Hepatocyte (in vitro differentiated cells): Measurements from ENCODE around the gene MANBA. TPM values are rescaled to one million over a fixed set of nuclear protein-coding genes. Genes with fewer than 3 reads are reported as not detected.
"Not testable (repeated sequence)": the region's sequence is repeated elsewhere in the genome, so short reads cannot be mapped to it uniquely, and the experiment has no call there.

ENCODE experiments used
- DNase-seq: peaks from one replicate; pipeline ENCODE4 v3.0.0-alpha.2; 2016; ENCODE audit warnings: low spot score
- H2AFZ ChIP-seq: fragments of 200-600 bp; sonication (generic); 2 replicates; pipeline ENCODE4 v1.6.0; 2016; ENCODE audit warnings: antibody characterized with exemption, mild to moderate bottlenecking
- H3K27ac ChIP-seq: fragments of 200-600 bp; sonication (generic); 2 replicates; pipeline ENCODE4 v1.5.1; 2016; ENCODE audit warnings: mild to moderate bottlenecking
- H3K27me3 ChIP-seq: fragments of 200-600 bp; sonication (generic); 2 replicates; pipeline ENCODE4 v1.6.1; 2016
- H3K36me3 ChIP-seq: fragments of 200-600 bp; sonication (generic); replicated peaks from 2 replicates; pipeline ENCODE4 v1.5.1; 2016; ENCODE audit warnings: low read depth; ENCODE audit not compliant: insufficient read depth
- H3K4me1 ChIP-seq: fragments of 200-600 bp; sonication (generic); 2 replicates; pipeline ENCODE4 v1.5.1; 2016; ENCODE audit warnings: mild to moderate bottlenecking, moderate library complexity; ENCODE audit not compliant: insufficient read depth
- H3K4me2 ChIP-seq: fragments of 200-600 bp; sonication (generic); 2 replicates; pipeline ENCODE4 v1.6.0; 2016
- H3K4me3 ChIP-seq: fragments of 200-600 bp; sonication (generic); 2 replicates; pipeline ENCODE4 v1.5.1; 2016; ENCODE audit warnings: mild to moderate bottlenecking
- H3K79me2 ChIP-seq: fragments of 200-600 bp; sonication (generic); 2 replicates; pipeline ENCODE4 v1.6.0; 2017; ENCODE audit warnings: mild to moderate bottlenecking
- H3K9me2 ChIP-seq: fragments of 200-600 bp; sonication (generic); replicated peaks from 2 replicates; pipeline ENCODE4 v1.6.0; 2017; ENCODE audit warnings: mild to moderate bottlenecking; ENCODE audit not compliant: insufficient read depth
- H3K9me3 ChIP-seq: fragments of 200-600 bp; sonication (generic); 2 replicates; pipeline ENCODE4 v1.5.1; 2016; ENCODE audit warnings: low read depth, mild to moderate bottlenecking
- H4K20me1 ChIP-seq: fragments of 200-600 bp; sonication (generic); 2 replicates; pipeline ENCODE4 v1.6.0; 2016; ENCODE audit warnings: mild to moderate bottlenecking; ENCODE audit not compliant: insufficient read depth, poor library complexity, severe bottlenecking
- CTCF ChIP-seq: fragments of 200-600 bp; sonication (generic); IDR thresholded peaks from 2 replicates; pipeline ENCODE4 v1.5.1; 2016; ENCODE audit warnings: antibody characterized with exemption, mild to moderate bottlenecking; ENCODE audit not compliant: poor library complexity
- EZH2 ChIP-seq: fragments of 200-600 bp; sonication (generic); IDR thresholded peaks from 2 replicates; pipeline ENCODE4 v1.6.1; 2016; ENCODE audit warnings: antibody characterized with exemption, mild to moderate bottlenecking, borderline replicate concordance
- EZH2phosphoT487 ChIP-seq: fragments of 200-600 bp; sonication (generic); IDR thresholded peaks from one replicate; pipeline ENCODE4 v1.6.1; 2018; ENCODE audit warnings: antibody characterized with exemption, mild to moderate bottlenecking, low read depth, moderate library complexity; ENCODE audit not compliant: unreplicated experiment, severe bottlenecking
- WGBS: methylation state at CpG from one replicate; pipeline ENCODE4 v1.1.6; 2016; ENCODE audit warnings: low lambda C conversion rate; ENCODE audit errors: missing lambda C conversion rate; 5-methylcytosine and 5-hydroxymethylcytosine counted together
- polyA plus RNA-seq: library from polyadenylated mRNA; unstranded; fragments of >200 nt; fragmentation: Nextera tagmentation; extraction: Ambion mirVana; gene quantifications from 2 replicates; pipeline ENCODE4 v1.2.1, GENCODE V29; 2016
- total RNA-seq: library from RNA; depleted of rRNA; stranded (reverse); fragments of >200 nt; gene quantifications from 2 replicates; pipeline ENCODE4 v1.2.3, GENCODE V29; 2014

MANBA gene
- total and polyA plus RNA-seq, 2 experiments from 2014 or later, result 52.0 to 98.1 TPM

DNA sequence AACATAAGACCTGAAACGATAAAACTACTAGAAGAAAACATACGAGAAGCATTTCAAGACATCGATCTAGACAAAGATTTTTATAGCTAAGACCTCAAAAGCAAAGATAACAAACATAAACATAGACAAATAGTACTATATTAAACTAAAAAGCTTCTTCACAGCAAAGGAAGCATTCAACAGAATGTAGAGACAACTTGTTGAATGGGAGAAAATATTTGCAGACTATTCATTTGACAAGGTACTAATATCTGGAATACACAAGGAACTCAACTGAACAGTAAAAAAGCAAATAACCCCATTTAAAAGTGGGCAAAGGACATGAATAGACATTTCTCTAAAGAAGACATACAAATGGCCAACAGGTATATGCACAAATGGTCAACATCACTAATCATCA is 49.8 kb downstream of the MANBA start:
- H3K79me2 ChIP-seq, result peaks cover 43% of the 10 kb centered on the region
- H3K4me2 ChIP-seq, result no peak overlapping the region
- 54% methylated on average over 3 of the region's 3 CpGs for WGBS
- no peaks in the 10 kb centered on the region for H3K27me3 ChIP-seq
- H3K9me2 ChIP-seq, result no peaks in the 10 kb centered on the region
- no peak overlapping the region for H2AFZ ChIP-seq
- no peak overlapping the region for H3K4me3 ChIP-seq
- no peak for DNase-seq
- peaks cover 7% of the 10 kb centered on the region for H3K4me1 ChIP-seq
- no peaks in the 10 kb centered on the region for H4K20me1 ChIP-seq
- no peaks in the 10 kb centered on the region for H3K36me3 ChIP-seq
- no peak overlapping the region for H3K27ac ChIP-seq
- no peaks in the 10 kb centered on the region for H3K9me3 ChIP-seq
- TF ChIP-seq CTCF, result no peak
- TF ChIP-seq EZH2phosphoT487, result no peak
- no peak for TF ChIP-seq EZH2

- not testable (repeated sequence) for H3K27ac ChIP-seq, H3K4me1 ChIP-seq, H3K4me3 ChIP-seq, H3K27me3 ChIP-seq, H3K4me2 ChIP-seq, H3K9me3 ChIP-seq, DNase-seq, H2AFZ ChIP-seq, H3K36me3 ChIP-seq, H4K20me1 ChIP-seq, H3K9me2 ChIP-seq
- WGBS, result 100% methylated on average over 1 of the region's 1 CpG
- H3K79me2 ChIP-seq, result peaks cover 46% of the 10 kb centered on the region
Observed at GRCh38 chr4:102709060-102709459, 51.7 kb downstream of the MANBA start.

DNA sequence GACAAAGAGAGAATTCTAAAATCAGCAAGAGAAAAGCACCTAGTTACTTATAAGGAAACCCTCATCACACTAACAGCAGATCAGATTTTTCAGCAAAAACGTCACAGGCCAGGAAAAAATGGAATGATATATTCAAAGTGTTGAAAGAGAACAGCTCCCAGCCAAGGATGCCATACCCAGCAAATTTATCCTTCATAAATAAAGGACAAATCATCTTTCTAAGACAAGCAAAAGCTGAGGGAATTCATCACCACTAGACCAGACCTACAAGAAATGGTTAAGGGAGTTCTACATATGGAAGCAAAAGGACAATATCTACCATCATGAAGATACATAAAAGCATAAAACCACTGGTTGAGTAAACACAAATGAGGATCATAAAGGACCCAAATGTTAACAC is 53.6 kb downstream of the MANBA start:
- H4K20me1 ChIP-seq, result no peaks in the 10 kb centered on the region
- H3K36me3 ChIP-seq, result no peaks in the 10 kb centered on the region
- TF ChIP-seq CTCF (no peak), EZH2 (no peak), EZH2phosphoT487 (no peak)
- no peak overlapping the region for H2AFZ ChIP-seq
- 88% methylated on average over 1 of the region's 1 CpG for whole genome bisulfite sequencing
- H3K4me3 ChIP-seq, result no peak overlapping the region
- no peaks in the 10 kb centered on the region for H3K9me2 ChIP-seq
- H3K27me3 ChIP-seq, result no peaks in the 10 kb centered on the region
- no peak overlapping the region for H3K27ac ChIP-seq
- no peaks in the 10 kb centered on the region for H3K4me1 ChIP-seq
- H3K4me2 ChIP-seq, result no peak overlapping the region
- H3K9me3 ChIP-seq, result no peaks in the 10 kb centered on the region
- peaks cover 46% of the 10 kb centered on the region for H3K79me2 ChIP-seq
- DNase-seq, result no peak

GRCh38 chr4:102705391-102705935 is 55.3 kb downstream of the MANBA start:
- H3K4me2 ChIP-seq, result no peak overlapping the region
- H4K20me1 ChIP-seq, result no peaks in the 10 kb centered on the region
- H3K36me3 ChIP-seq, result no peaks in the 10 kb centered on the region
- no peak for DNase-seq
- TF ChIP-seq EZH2, result no peak
- TF ChIP-seq EZH2phosphoT487, result no peak
- 83% methylated on average over 1 of the region's 1 CpG for WGBS
- no peaks in the 10 kb centered on the region for H3K9me2 ChIP-seq
- H3K4me1 ChIP-seq, result no peaks in the 10 kb centered on the region
- peaks cover 39% of the 10 kb centered on the region for H3K79me2 ChIP-seq
- no peak overlapping the region for H2AFZ ChIP-seq
- no peak overlapping the region for H3K4me3 ChIP-seq
- H3K27ac ChIP-seq, result no peak overlapping the region
- H3K27me3 ChIP-seq, result no peaks in the 10 kb centered on the region
- no peaks in the 10 kb centered on the region for H3K9me3 ChIP-seq

DNA sequence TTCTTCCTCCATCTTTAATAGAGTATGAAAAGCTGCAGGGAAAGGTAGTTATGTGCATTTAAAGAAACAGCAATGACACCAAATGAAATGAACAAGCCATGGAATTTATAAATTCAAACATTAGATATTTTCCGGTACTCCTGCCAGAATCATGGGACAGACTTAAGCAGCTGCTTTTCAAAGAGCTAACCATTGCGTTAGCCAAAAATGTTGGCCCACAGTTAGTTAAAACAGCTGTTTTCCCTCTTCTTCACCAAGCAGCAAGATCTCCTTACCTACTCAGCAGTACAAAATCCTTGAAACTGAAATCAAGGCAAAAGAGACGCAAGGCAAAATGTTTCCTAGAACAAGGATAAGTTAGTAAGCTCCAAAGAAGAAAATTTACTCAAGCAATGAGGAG is 64.0 kb downstream of the MANBA start:
- no peaks in the 10 kb centered on the region for H3K27me3 ChIP-seq
- H3K36me3 ChIP-seq, result no peaks in the 10 kb centered on the region
- H3K4me1 ChIP-seq, result no peaks in the 10 kb centered on the region
- no peak for DNase-seq
- no peaks in the 10 kb centered on the region for H4K20me1 ChIP-seq
- no peak overlapping the region for H3K4me3 ChIP-seq
- no peak overlapping the region for H3K27ac ChIP-seq
- no peak overlapping the region for H3K4me2 ChIP-seq
- no peaks in the 10 kb centered on the region for H3K9me3 ChIP-seq
- WGBS, result 77% methylated on average over 3 of the region's 3 CpGs
- no peak overlapping the region for H2AFZ ChIP-seq
- H3K9me2 ChIP-seq, result no peaks in the 10 kb centered on the region
- H3K79me2 ChIP-seq, result no peaks in the 10 kb centered on the region
- TF ChIP-seq CTCF, result no peak
- no peak for TF ChIP-seq EZH2
- TF ChIP-seq EZH2phosphoT487, result no peak
